ENCODE data around the gene SUPT20HL2.

- TF ChIP-seq CTCF (conservative IDR thresholded peaks at IDR 0.05 in 1 of 2, IDR thresholded peaks at IDR 0.05 in 1 of 2; ENCODE audit: extremely low read depth in 1 of 2, insufficient read depth in 1 of 2, low read depth in 1 of 2, low read length in 2 of 2) (no peak), EZH2 (IDR thresholded peaks at IDR 0.05; ENCODE audit: borderline replicate concordance, low read length) (no peak)
Measured at GRCh38 chrX:24293412-24293811, 20.5 kb downstream of the SUPT20HL2 start.
